SK-N-SH (cell line): ENCODE data around the gene CDC25B.
"Not testable (repeated sequence)": the region's sequence is repeated elsewhere in the genome, so short reads cannot be mapped to it uniquely, and the experiment has no call there.

Experiments
- EZH2phosphoT487 ChIP-seq: fragments of 200-600 bp; sonication (generic); IDR thresholded peaks from 2 replicates; pipeline ENCODE4 v1.6.1; 2017; ENCODE audit warnings: low read depth, mixed run types, mild to moderate bottlenecking, antibody characterized with exemption, moderate library complexity, borderline replicate concordance
- FOXJ3 ChIP-seq: sonication (generic); formaldehyde crosslinking; IDR thresholded peaks from 2 replicates; pipeline ENCODE4 v1.5.1; 2020; ENCODE audit warnings: mild to moderate bottlenecking, missing genetic modification reagents
- MEF2A ChIP-seq: IDR thresholded peaks from 2 replicates; pipeline ENCODE4 v1.4.0; 2012; ENCODE audit warnings: low read depth, borderline replicate concordance
- RCOR1 ChIP-seq: fragments of 150-350 bp; IDR thresholded peaks from 2 replicates; pipeline ENCODE4 v1.6.1; 2017; ENCODE audit warnings: antibody characterized with exemption, low read length
- TAF1 ChIP-seq: IDR thresholded peaks from 2 replicates; pipeline ENCODE4 v1.6.1; 2012; ENCODE audit warnings: low read depth, mild to moderate bottlenecking, low read length, moderate library complexity, borderline replicate concordance
- YY1 ChIP-seq: IDR thresholded peaks from 2 replicates; pipeline ENCODE4 v1.4.0; 2012; ENCODE audit warnings: low read depth, mild to moderate bottlenecking
- ZBTB33 ChIP-seq: IDR thresholded peaks from 2 replicates; pipeline ENCODE4 v1.4.0; 2012; ENCODE audit warnings: low read depth, borderline replicate concordance
- TF ChIP-seq, protein P1 (sequence below): fragments of 200-600 bp; sonication (generic); IDR thresholded peaks from 2 replicates; pipeline ENCODE4 v1.6.1; 2017; ENCODE audit warnings: antibody characterized with exemption, mild to moderate bottlenecking, moderate library complexity
- TF ChIP-seq, protein P2 (sequence below): IDR thresholded peaks from 2 replicates; pipeline ENCODE4 v1.4.0; 2012; ENCODE audit warnings: low read depth

GRCh38 chr20:3843990-3844619 lies 48.0 kb downstream of the CDC25B start:
- not testable (repeated sequence) for TF ChIP-seq FOXJ3 (CRISPR knock-in tag); EZH2phosphoT487; RCOR1; ZBTB33; YY1; TAF1; MEF2A
- TF ChIP-seq, protein P1, sequence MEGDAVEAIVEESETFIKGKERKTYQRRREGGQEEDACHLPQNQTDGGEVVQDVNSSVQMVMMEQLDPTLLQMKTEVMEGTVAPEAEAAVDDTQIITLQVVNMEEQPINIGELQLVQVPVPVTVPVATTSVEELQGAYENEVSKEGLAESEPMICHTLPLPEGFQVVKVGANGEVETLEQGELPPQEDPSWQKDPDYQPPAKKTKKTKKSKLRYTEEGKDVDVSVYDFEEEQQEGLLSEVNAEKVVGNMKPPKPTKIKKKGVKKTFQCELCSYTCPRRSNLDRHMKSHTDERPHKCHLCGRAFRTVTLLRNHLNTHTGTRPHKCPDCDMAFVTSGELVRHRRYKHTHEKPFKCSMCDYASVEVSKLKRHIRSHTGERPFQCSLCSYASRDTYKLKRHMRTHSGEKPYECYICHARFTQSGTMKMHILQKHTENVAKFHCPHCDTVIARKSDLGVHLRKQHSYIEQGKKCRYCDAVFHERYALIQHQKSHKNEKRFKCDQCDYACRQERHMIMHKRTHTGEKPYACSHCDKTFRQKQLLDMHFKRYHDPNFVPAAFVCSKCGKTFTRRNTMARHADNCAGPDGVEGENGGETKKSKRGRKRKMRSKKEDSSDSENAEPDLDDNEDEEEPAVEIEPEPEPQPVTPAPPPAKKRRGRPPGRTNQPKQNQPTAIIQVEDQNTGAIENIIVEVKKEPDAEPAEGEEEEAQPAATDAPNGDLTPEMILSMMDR = not testable (repeated sequence)
- TF ChIP-seq, protein P2, sequence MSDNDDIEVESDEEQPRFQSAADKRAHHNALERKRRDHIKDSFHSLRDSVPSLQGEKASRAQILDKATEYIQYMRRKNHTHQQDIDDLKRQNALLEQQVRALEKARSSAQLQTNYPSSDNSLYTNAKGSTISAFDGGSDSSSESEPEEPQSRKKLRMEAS = not testable (repeated sequence)
